ENCODE data around the gene CD69. TPM values are rescaled to one million over a fixed set of nuclear protein-coding genes. Genes with fewer than 3 reads are reported as not detected.

CD69 gene
- 16.9 and 32.5 TPM in 2 replicates for total RNA-seq

DNA sequence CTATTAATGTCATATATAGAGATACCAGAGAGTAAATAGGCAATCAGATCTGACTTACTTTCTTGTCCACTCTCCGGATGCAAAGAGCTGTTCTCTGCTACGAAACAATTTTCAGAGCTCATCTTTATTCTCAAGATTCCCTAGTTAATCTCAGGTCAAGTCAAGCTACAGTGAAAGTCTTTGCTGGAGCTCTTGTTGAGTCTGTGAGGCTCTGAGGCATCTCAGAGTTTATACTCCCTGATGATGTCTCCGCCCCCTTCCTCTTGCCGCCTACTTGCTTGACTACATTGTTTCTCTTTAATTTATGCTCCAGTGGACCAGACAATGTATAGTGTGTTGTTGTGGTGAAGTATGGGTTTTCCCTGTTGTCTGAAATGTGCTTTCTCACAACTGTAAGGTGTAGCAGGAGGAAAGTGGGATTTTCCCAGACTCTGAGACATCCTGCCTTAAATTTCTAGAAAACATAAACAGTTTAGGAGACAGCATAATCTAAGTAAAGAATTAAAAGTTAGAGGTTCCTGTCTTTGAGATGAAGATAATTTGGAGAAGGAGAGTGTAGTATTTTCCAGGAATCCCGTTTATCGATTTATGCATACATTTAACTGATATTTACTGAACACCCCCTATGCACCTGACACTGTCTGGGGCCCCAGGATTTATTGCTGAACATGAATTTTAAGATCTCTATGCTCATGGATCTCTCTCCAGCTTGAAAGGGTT is at the start of gene CD69:
TSS of gene CD69 (minus strand) at position 203 of the 720 bp plus-strand sequence. CDS start at position 122, 81 bp downstream.
- DNase-seq (ENCODE audit: extremely low read depth, low read depth, low spot score) = no peak

DNA sequence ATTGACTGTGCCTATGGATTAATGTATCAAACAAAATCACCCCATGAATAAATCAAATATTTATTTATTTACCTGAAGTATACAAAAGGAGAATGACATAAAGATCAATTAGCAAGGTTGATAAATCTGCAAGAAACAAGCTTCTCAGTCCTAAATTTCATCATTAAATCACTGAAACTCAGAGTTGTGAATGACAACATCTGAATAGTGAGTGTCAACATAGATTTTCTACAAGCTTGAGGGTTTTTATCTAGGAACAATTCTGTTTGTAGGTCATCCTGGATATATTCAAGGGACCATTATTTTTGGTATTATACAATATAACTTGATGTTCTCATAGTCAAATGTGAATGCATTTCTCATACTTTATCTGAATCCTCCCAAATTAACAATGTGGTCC is 49.2 kb upstream of the CD69 start:
- DNase-seq (ENCODE audit: extremely low read depth, low read depth, low spot score) = no peak

- no peak for DNase-seq (ENCODE audit: extremely low read depth, low read depth, low spot score)
Measured at GRCh38 chr12:9809338-9809737, 48.6 kb upstream of the CD69 start.

DNA sequence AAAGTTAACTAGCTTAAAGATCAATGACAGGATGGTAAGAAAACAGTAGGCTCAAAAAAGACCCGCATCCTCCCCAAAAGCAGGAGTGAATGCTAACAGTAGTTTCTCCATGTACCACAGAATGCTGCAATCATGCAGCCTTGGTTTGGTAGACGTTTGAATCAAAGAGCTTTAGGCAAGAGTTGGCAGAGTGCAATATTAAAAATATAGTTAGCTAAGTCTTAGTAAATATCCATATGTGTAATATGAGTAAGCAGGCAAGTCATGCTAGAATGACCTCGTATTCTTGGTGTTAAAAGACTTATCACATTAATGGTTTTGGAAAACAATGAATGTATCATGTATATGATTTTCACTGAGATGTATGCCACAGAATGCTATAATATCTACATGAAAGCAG is 47.8 kb upstream of the CD69 start:
- DNase-seq (ENCODE audit: extremely low read depth, low read depth, low spot score) = no peak

DNA sequence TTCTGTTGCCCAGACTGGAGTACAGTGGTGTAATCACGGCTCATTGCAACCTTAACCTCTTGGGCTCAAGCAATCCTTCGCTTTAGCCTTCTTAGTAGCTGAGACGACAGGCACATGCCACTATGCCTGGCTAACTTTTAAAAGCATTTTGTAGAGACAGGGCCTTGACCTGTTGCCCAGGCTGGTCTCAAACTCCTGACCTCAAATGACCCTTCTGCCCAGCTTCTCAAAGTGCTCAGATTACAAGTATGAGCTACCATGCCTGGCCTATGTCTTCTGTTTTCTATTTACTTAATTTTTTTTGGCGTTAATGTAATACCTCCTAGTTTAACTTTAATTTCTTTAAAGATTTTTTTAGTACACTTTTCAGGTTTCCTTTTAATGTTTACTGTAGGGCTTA is 46.0 kb upstream of the CD69 start:
- DNase-seq (ENCODE audit: extremely low read depth, low read depth, low spot score) = no peak

DNA sequence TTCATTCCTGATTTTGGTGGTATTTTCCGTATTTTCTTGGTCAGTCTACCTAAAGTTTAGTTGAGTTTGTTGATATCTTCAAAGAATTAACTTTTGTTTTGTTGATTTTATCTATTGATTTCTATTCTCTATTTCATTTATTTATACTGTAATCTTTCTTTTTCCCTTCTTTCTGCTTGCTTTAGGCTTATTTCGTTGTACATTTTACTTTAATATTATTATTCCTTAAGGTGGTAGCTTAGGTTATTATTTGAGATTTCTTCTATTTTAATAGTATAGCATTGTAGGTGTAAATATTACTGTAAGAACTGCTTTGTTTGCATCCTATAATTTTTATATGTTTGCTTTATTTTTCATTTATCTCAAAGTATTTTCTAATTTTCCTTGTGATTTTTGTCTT is 45.2 kb upstream of the CD69 start:
- no peak for DNase-seq (ENCODE audit: extremely low read depth, low read depth, low spot score)

GRCh38 chr12:9799961-9800360 is 39.3 kb upstream of the CD69 start:
- no peak for DNase-seq (ENCODE audit: extremely low read depth, low read depth, low spot score)

- peak; percentile 78 for DNase-seq (ENCODE audit: extremely low read depth, low read depth, low spot score)
Measured at GRCh38 chr12:9797722-9798619, 37.3 kb upstream of the CD69 start.

DNA sequence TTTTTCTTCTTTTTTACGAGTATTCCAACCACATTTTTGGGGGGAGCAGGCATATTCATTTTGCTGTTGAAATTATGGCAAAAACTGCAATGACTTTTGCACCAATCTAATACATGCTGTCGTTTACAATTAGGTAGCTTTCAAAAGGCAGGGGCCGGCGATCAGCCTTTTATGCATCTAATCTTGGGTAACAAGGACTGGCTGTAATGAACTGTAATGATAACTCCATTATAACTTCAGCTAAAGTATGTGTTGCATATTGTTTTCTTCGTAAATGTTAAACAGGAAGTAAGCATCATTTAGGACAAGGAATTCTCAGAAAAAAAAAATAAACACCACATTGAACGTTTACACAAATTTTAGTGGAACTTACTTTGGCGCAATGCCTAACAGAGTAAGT is 36.3 kb upstream of the CD69 start:
- DNase-seq (ENCODE audit: extremely low read depth, low read depth, low spot score) = no peak

- DNase-seq (ENCODE audit: extremely low read depth, low read depth, low spot score) = no peak
Measured at GRCh38 chr12:9796346-9796745, 35.6 kb upstream of the CD69 start.

DNA sequence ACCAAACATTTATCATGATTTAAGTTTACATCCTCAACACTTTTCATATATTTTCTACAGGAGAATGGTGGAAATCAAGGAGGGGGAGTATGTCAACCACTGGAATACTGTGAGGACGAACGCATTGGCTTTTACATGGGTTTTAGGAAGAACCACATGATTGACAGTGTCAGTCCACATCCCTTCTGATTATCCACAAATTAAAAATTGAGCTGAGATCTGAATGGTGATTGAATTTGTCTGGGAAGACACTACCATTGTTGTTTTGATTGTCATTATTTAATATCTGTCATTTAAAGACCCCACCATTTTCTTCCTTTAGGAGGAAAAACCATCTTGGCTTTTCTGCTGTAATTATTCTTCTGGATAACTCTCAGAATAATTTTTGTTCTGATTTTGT is 35.2 kb upstream of the CD69 start:
- DNase-seq (ENCODE audit: extremely low read depth, low read depth, low spot score) = no peak

GRCh38 chr12:9794484-9795093 is 33.9 kb upstream of the CD69 start:
- no peak for DNase-seq (ENCODE audit: extremely low read depth, low read depth, low spot score)

DNA sequence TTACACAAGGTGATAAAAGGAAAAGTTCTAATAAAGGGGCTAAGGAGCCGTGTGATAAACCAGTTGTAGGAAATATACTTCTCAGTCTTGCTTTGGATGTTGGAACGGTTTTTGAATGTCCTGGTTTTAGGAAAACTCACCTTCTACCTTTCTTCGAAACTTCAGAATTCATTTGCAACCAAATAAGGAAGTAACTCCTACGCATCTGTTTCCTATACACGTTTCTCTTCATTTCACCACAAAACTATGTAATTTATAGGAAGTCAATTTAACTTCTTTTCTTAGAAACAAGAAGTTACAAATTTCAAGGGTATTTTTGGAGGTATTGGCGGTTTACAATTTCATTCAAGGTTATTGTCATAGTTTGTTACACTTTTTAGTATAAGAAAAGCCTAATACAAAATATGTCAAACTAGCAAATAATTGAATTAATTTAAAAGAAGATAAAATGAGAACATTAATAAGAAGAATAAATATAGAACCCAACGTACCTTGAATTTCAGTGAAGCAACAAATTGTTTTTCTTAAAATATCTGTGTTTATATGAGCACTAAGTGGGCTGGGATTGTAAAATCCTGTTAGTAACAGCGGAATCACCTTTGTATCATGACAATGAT is 33.2 kb upstream of the CD69 start:
- DNase-seq (ENCODE audit: extremely low read depth, low read depth, low spot score) = no peak

- no peak for DNase-seq (ENCODE audit: extremely low read depth, low read depth, low spot score)
Measured at GRCh38 chr12:9792961-9793617, 32.4 kb upstream of the CD69 start.

DNA sequence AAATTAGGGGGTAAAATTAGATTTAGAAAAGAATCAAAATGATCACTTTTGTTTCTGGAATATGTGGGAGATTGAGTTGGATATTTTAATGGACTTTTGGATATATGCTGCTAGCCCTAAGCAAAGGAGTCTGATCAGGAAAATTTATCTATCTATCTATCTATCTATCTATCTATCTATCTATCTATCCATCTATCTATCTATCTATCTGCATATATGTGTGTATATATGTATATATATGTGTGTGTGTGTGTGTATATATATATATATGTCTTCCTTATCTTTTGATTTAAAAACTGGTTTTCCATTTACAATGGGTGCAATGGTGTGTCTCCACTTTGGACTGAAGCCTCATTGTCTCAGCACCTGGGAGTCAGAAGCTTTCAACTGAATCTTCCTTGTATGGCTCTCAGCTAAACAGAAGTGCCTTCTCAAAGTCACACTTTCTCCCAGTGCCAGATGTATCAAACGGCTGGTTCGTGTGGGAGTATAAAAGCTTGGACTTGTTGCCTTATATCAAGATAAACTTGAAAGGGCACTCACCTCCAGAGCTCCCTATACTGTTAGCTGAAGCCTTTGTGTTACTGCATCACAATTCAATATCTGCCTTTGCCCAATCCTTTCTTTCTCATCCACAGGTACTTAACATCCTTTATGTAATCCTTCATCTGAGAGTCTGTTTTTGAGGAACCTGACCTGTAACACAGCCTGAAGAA is 31.6 kb upstream of the CD69 start:
- DNase-seq (ENCODE audit: extremely low read depth, low read depth, low spot score) = no peak

GRCh38 chr12:9786726-9787717 is 26.3 kb upstream of the CD69 start:
- no peak for DNase-seq (ENCODE audit: extremely low read depth, low read depth, low spot score)

GRCh38 chr12:9784816-9785215 is 24.1 kb upstream of the CD69 start:
- no peak for DNase-seq (ENCODE audit: extremely low read depth, low read depth, low spot score)

GRCh38 chr12:9784326-9784725 is 23.6 kb upstream of the CD69 start:
- no peak for DNase-seq (ENCODE audit: extremely low read depth, low read depth, low spot score)
